ENCODE data around the gene MTX1. TPM values are rescaled to one million over a fixed set of nuclear protein-coding genes. Genes with fewer than 3 reads are reported as not detected.
A peak's percentile ranks its signal among the peaks of the same experiment; 100 is the strongest.
"Not testable (repeated sequence)": the region's sequence is repeated elsewhere in the genome, so short reads cannot be mapped to it uniquely, and the experiment has no call there.

MTX1 gene
- total and polyA plus RNA-seq, 3 donors from 2014 or later = 77.1 to 161 (median 118) TPM

DNA sequence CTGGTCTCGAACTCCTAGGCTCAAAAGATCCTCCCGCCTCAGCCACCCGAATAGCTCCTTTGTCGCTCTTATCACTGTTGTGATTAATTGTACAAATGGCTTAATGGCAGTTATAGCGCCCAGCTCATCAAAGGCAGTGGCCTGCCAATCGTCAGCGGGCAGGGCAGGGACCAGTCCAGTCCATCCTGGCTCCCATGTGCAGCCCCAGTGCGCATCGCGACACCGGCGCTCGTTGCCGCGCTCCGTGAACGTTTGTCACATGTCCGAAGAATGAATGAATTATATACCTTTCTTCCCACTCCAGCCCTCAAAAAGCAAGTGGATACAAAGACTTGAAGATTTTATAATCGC, 18.4 kb downstream of the MTX1 start:
- no peaks in the 10 kb centered on the region for H3K27me3 ChIP-seq
- no peaks in the 10 kb centered on the region for H3K36me3 ChIP-seq (ENCODE audit: low read depth, missing control alignments)
- H3K27ac ChIP-seq = peak overlapping the region; percentile 65 to 86
- no peak for TF ChIP-seq POLR2A (IDR thresholded peaks at IDR 0.05)
- TF ChIP-seq, protein P1, sequence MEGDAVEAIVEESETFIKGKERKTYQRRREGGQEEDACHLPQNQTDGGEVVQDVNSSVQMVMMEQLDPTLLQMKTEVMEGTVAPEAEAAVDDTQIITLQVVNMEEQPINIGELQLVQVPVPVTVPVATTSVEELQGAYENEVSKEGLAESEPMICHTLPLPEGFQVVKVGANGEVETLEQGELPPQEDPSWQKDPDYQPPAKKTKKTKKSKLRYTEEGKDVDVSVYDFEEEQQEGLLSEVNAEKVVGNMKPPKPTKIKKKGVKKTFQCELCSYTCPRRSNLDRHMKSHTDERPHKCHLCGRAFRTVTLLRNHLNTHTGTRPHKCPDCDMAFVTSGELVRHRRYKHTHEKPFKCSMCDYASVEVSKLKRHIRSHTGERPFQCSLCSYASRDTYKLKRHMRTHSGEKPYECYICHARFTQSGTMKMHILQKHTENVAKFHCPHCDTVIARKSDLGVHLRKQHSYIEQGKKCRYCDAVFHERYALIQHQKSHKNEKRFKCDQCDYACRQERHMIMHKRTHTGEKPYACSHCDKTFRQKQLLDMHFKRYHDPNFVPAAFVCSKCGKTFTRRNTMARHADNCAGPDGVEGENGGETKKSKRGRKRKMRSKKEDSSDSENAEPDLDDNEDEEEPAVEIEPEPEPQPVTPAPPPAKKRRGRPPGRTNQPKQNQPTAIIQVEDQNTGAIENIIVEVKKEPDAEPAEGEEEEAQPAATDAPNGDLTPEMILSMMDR (IDR thresholded peaks at IDR 0.05) = no peak
- peak; percentile 48 for DNase-seq
- H3K4me1 ChIP-seq = peaks cover 9% of the 10 kb centered on the region
- no peaks in the 10 kb centered on the region for H3K9me3 ChIP-seq
- intact Hi-C loops (cut with DNase I; ENCODE audit: low total_unique reads) = no loop called here
- 0 to 1% methylated on average over 19 of the region's 19 CpGs for WGBS, 2 donors
- peak overlapping the region; percentile 61 to 88 for H3K4me3 ChIP-seq

DNA sequence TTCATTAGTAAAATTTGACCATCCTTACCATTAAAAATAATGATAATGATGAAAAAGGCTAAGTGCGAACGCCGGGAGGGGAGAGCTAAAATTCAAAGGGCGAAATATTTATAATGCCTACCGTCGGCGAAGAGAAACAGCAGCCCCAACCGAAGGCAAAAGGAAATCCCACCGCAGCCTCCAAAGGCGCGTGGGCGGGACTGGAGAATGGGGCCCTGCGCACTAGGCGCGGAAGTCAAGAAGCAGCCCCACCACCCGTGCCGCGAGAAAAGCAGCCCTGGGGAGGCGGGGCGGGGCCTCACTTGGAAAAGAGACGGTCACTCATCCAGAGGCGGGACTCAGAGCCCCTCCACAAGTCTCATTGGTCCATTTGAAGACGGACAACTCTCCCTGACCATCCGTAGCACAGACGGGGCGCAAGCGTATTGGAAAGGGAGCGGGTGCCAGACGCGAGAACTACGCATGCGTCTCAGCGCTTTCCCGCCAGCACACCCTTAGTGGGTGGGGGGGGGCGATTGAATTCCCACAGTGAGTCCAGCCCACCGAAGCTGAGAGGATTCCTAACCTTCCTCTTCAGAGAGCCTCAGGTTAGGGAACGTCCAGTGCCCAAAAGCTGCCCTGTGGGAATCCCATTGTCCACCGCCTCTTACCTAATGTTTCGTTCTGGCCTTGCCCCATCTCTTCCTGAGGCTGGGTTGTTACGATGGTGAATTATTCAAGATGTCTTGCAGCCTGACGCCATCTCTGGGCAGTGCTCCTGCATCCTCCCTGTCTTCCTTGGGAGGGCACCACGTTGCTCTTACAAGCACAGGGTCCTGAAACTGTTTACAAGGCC, 19.0 kb downstream of the MTX1 start:
- 0 to 1% methylated on average over 17 to 42 of the region's 42 CpGs for WGBS, 2 donors
- intact Hi-C loops (cut with DNase I; ENCODE audit: low total_unique reads) = no loop called here
- no peak for TF ChIP-seq POLR2A (IDR thresholded peaks at IDR 0.05)
- TF ChIP-seq, protein P1 (IDR thresholded peaks at IDR 0.05) = peak in 1 of 3 experiments; percentile 21

DNA sequence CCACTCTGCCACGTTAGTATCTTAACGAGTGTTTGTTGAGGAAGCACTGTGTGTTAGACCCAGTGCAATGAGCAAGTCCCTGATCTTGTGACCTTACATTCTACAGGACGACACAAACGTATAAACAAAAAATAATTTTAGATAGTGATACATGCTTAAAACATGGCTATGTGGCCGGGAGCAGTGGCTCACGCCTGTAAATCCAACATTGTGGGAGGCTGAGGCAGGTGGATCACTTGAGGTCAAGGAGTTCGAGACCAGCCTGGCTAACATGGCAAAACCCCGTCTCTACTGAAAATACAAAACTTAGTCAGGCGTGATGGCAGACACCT, 19.6 kb downstream of the MTX1 start:
- WGBS, 2 donors = 44 to 46% methylated on average over 9 of the region's 9 CpGs
- peak overlapping the region; percentile 52 to 81 for H3K27ac ChIP-seq
- TF ChIP-seq POLR2A (IDR thresholded peaks at IDR 0.05) = no peak
- TF ChIP-seq, protein P1 (IDR thresholded peaks at IDR 0.05) = no peak
- intact Hi-C loops (cut with DNase I; ENCODE audit: low total_unique reads) = no loop called here
- H3K27me3 ChIP-seq = no peaks in the 10 kb centered on the region
- peaks cover 13% of the 10 kb centered on the region for H3K4me1 ChIP-seq
- no peaks in the 10 kb centered on the region for H3K9me3 ChIP-seq
- peak overlapping the region; percentile 38 to 88 for H3K4me3 ChIP-seq
- H3K36me3 ChIP-seq (ENCODE audit: low read depth, missing control alignments) = no peaks in the 10 kb centered on the region
- DNase-seq = no peak

More for the DNA sequence above, 19.0 kb downstream of the MTX1 start:
- no peaks in the 10 kb centered on the region for H3K36me3 ChIP-seq (ENCODE audit: low read depth, missing control alignments)
- H3K9me3 ChIP-seq = no peaks in the 10 kb centered on the region
- H3K27ac ChIP-seq = peak overlapping the region; percentile 65 to 86
- DNase-seq = peak; percentile 99
- peak overlapping the region; percentile 61 to 88 for H3K4me3 ChIP-seq
- peaks cover 10% of the 10 kb centered on the region for H3K4me1 ChIP-seq
- H3K27me3 ChIP-seq = no peaks in the 10 kb centered on the region

DNA sequence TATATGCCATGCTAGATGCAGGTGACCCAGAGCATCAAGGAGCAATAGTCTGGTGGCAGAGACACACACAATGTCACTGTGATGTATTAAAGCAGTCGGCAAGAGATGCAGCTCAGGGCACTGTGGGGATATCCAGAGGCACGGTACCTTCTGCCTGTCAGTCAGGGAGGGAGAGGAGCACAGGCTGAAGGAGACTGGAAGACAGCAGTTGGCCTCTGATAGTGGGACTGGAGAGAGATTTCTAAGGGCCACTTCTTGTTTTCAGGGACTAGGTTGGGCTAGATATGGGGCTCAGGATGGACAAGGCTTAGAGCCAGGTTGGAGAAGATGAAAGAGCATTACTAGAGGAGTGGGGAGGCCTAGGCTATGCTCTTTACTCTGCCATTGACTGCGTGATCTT, 22.8 kb downstream of the MTX1 start:
- H3K36me3 ChIP-seq (ENCODE audit: low read depth, missing control alignments); H3K27me3 ChIP-seq; H3K27ac ChIP-seq; intact Hi-C loops (cut with DNase I; ENCODE audit: low total_unique reads); DNase-seq; H3K9me3 ChIP-seq; H3K4me3 ChIP-seq: not testable (repeated sequence)
- H3K4me1 ChIP-seq = peaks cover 12% of the 10 kb centered on the region
- WGBS, 2 donors = 55 to 87% methylated on average over 3 of the region's 3 CpGs

DNA sequence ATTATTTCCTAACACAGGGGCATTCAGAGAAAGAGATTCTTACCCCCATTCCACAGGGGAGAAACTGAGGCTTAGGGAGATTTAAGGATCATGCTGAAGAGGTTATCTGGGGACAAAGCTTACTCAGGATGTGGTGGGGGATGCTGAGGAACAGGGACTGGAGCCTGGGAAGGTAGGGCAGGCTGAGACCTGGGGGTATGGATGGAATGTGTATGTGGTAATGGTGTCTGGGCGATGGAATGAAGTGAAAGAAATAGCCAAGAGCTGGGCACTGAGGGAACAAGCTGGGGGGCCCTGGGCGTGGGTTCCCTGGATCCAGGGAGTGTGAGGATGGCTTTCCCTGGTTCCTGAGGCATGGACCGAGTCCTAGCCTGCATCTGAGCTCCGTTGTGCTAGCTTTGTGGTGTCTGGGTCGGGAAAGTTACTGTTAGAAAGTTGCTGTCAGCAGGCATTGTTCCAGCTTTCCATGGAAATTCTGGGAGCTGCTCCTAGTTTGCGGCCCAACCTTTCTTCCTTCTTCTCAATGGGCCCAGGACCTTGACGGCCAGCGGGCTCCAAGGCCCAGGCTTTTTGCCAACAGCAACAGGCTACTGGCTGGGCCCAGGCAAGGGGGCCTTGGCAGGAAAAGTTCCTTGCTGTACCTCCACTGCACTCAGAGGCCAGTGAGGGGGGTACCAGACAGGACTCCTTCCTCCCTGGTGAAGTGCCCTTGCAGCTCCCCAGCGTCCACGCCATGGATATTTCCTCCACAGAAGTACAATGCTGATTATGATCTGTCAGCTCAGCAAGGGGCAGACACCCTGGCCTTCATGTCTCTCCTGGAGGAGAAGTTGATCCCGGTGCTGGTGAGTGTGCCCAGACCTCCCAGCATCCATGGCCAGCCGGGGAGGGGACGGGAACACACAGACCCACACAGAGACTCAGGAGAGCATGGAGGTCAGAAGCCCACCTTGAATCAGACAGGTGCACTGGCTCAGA, 23.8 kb downstream of the MTX1 start:
- H3K9me3 ChIP-seq; H3K36me3 ChIP-seq (ENCODE audit: low read depth, missing control alignments); H3K4me1 ChIP-seq; H3K4me3 ChIP-seq; H3K27me3 ChIP-seq; intact Hi-C loops (cut with DNase I; ENCODE audit: low total_unique reads): not testable (repeated sequence)
- H3K27ac ChIP-seq = peak overlapping the region in 1 of 2 donors; percentile 45
- WGBS, 2 donors = 45 to 52% methylated on average over 3 to 13 of the region's 13 CpGs
- peak; percentile 69 for DNase-seq

DNA sequence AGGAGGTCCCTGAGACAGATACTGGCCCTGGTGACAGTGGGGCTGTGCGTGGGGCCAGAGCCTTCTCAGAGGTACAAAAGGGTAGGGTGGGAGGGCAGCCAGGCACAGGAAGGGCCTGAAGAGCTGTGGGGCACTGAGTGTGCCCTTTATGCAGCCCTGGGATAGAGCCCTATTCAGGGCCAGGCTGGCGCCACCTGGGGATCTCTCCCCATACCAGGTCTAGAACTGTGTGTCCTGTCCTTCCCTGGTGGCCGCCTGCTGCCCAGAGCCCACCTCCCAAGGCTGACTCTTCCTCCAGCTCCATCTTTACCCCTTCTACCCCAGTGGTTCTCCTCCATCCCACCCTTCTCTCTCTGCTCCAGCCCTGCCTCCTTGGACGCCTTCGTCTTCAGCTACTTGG, 25.0 kb downstream of the MTX1 start:
- H3K4me1 ChIP-seq; H3K9me3 ChIP-seq; H3K36me3 ChIP-seq (ENCODE audit: low read depth, missing control alignments); H3K4me3 ChIP-seq; intact Hi-C loops (cut with DNase I; ENCODE audit: low total_unique reads); H3K27ac ChIP-seq; H3K27me3 ChIP-seq; DNase-seq: not testable (repeated sequence)
- WGBS, 2 donors = 90% methylated on average over 2 of the region's 5 CpGs; no CpG with 5 or more reads in 1 of the 2 donors

DNA sequence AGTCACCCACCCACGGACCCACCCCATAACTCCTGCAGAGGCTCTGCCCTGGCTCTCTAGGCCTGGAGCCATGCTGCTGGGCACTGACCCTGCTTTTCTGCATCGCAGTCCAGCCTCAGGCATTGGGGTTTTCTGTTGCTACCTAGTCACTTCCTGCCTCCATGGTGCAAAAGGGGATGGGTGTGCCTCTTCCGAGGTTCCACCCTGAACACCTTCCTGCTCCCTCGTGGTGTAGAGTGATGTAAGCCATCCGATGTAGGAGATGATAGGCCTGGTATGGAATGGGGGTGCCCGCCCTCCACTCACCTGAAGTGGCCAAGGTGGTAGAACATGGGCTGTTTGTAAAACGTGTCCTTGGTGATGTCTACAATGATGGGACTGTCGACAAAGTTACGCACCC, 26.9 kb downstream of the MTX1 start:
- H3K36me3 ChIP-seq (ENCODE audit: low read depth, missing control alignments); H3K9me3 ChIP-seq; H3K27me3 ChIP-seq; H3K4me1 ChIP-seq; intact Hi-C loops (cut with DNase I; ENCODE audit: low total_unique reads); H3K4me3 ChIP-seq; H3K27ac ChIP-seq; DNase-seq: not testable (repeated sequence)
- 85 to 92% methylated on average over 6 to 7 of the region's 9 CpGs for WGBS, 2 donors

Measured in testis (tissue), 3 donors.